HL-60 (cell line): ENCODE measurements around the gene TMEM9.

Experiments used
- CTCF ChIP-seq: IDR thresholded peaks from one replicate; pipeline ENCODE4 v1.5.1; 2011; ENCODE audit warnings: low read length, control low read depth, inconsistent platforms; ENCODE audit not compliant: insufficient read depth
- POLR2AphosphoS5 ChIP-seq: IDR thresholded peaks from 2 replicates; pipeline ENCODE4 v1.6.1; 2012; ENCODE audit warnings: low read depth
- REST ChIP-seq: IDR thresholded peaks from 2 replicates; pipeline ENCODE4 v1.6.1; 2012; ENCODE audit warnings: low read depth; ENCODE audit not compliant: insufficient replicate concordance

GRCh38 chr1:201123866-201124265 is 30.4 kb downstream of the TMEM9 start:
- TF ChIP-seq CTCF: no peak
- TF ChIP-seq REST: no peak
- no peak for TF ChIP-seq POLR2AphosphoS5
